ENCODE measurements around the gene GYG2.

DNA sequence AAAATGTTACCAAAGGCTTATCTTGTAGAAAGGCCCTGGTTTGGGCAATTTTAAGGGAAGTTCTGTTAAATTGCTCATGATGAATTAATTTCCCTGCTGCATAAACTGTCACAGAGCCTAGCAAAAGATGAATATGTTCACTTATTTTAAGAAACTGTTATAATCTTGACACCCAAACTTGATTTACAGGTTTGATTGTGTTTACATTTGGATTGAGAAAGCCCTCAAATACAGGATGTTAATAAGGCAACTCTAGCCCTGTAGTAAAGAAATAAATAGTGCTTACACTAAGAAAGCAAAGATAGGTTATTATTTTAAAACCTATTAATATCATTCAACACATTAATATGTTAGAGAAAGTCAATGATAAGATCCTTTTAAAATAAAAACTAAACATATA, 18.3 kb downstream of the GYG2 start:
- TF ChIP-seq EZH2 (IDR thresholded peaks at IDR 0.05; ENCODE audit: low read depth, low read length, severe bottlenecking) (no peak), TAF1 (IDR thresholded peaks at IDR 0.05; ENCODE audit: low read depth, low read length) (no peak), POLR2A (IDR thresholded peaks at IDR 0.05; ENCODE audit: control extremely low read depth in 1 of 2, low read depth in 2 of 2, low read length in 2 of 2) (no peak), POU5F1 (IDR thresholded peaks at IDR 0.05; ENCODE audit: low read depth, low read length) (no peak), RAD21 (IDR thresholded peaks at IDR 0.05 in 1 of 2, conservative IDR thresholded peaks at IDR 0.05 in 1 of 2; ENCODE audit: low read depth in 2 of 2, low read length in 2 of 2) (no peak), POLR2AphosphoS5 (IDR thresholded peaks at IDR 0.05; ENCODE audit: low read depth, low read length) (no peak), YY1 (IDR thresholded peaks at IDR 0.05; ENCODE audit: low read depth, low read length) (no peak), CBX5 (IDR thresholded peaks at IDR 0.05; ENCODE audit: low read depth, low read length) (no peak)
- TF ChIP-seq, protein P1, sequence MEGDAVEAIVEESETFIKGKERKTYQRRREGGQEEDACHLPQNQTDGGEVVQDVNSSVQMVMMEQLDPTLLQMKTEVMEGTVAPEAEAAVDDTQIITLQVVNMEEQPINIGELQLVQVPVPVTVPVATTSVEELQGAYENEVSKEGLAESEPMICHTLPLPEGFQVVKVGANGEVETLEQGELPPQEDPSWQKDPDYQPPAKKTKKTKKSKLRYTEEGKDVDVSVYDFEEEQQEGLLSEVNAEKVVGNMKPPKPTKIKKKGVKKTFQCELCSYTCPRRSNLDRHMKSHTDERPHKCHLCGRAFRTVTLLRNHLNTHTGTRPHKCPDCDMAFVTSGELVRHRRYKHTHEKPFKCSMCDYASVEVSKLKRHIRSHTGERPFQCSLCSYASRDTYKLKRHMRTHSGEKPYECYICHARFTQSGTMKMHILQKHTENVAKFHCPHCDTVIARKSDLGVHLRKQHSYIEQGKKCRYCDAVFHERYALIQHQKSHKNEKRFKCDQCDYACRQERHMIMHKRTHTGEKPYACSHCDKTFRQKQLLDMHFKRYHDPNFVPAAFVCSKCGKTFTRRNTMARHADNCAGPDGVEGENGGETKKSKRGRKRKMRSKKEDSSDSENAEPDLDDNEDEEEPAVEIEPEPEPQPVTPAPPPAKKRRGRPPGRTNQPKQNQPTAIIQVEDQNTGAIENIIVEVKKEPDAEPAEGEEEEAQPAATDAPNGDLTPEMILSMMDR (IDR thresholded peaks at IDR 0.05; ENCODE audit: control extremely low read depth in 1 of 3, insufficient read depth in 1 of 3, low read depth in 1 of 3, low read length in 3 of 3), result no peak
- TF ChIP-seq, protein P2, sequence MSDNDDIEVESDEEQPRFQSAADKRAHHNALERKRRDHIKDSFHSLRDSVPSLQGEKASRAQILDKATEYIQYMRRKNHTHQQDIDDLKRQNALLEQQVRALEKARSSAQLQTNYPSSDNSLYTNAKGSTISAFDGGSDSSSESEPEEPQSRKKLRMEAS (IDR thresholded peaks at IDR 0.05), result no peak
- TF ChIP-seq, protein P3, sequence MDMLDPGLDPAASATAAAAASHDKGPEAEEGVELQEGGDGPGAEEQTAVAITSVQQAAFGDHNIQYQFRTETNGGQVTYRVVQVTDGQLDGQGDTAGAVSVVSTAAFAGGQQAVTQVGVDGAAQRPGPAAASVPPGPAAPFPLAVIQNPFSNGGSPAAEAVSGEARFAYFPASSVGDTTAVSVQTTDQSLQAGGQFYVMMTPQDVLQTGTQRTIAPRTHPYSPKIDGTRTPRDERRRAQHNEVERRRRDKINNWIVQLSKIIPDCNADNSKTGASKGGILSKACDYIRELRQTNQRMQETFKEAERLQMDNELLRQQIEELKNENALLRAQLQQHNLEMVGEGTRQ (IDR thresholded peaks at IDR 0.05; ENCODE audit: low read length), result no peak
